Stimulated activated CD8-positive, alpha-beta memory T cell treated with anti-CD3 and anti-CD28 coated beads, Interleukin-2, amount 100 ng/mL, for 48 hours (primary cell): ENCODE measurements around the gene DGKI.

Source experiments
- DNase-seq, 2 donors: peaks; one replicate each; pipeline ENCODE4 v3.0.0-alpha.2; 2020; ENCODE audit warnings: low read depth in 2 of 2

The DGKI gene

DNA sequence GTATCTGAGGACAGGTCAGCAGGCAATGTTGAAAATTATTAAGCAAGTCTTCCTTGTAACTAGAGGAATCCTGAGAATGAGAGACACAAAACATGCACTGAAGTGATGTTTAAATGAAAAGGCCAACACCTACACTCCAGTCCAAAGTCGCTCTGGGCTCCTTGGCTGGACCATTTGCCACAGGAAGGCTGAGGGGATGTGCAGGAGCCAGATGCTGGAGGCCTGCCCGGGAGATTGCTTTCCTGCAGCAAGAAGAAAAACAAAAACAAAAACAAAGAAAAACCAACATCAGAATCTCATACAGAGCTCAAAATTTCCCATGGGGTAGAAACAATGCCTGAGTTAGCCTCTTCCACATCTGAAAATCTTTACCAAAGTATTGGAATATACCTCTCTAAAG, 157.0 kb downstream of the DGKI start:
- DNase-seq: no peak

DNA sequence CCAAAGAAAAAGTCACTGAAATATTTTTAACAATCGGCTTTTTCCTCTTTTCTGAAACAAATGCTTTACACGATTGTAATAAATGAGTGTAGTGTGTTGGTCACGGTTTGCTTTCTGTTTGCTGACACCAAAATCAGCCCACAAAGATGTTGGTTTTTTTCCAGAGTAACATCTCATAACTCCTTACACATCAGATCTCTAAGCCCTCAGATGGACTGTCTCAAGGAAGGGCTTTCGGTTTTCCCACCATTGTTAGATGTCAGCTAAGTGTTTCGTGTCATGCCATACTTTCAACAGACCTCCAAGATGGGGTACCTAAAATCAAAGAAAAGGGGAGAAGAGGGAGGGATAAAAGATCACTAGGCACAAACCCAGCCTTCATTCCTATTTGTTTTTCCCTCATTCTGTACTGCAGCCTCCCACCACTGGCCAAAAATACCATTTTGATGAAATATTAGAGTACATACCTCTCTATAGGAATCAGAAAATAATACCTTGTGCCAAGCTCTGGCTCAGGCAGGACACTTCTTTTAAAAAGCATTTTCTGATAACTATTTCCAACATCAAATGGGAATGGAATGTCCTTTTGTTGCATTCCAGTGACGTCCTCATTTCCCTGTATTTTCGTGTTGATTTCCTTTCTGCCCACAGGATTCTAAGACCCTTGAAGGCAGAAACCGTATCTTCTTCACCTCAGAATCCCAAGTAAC, 159.1 kb downstream of the DGKI start:
- no peak for DNase-seq

DNA sequence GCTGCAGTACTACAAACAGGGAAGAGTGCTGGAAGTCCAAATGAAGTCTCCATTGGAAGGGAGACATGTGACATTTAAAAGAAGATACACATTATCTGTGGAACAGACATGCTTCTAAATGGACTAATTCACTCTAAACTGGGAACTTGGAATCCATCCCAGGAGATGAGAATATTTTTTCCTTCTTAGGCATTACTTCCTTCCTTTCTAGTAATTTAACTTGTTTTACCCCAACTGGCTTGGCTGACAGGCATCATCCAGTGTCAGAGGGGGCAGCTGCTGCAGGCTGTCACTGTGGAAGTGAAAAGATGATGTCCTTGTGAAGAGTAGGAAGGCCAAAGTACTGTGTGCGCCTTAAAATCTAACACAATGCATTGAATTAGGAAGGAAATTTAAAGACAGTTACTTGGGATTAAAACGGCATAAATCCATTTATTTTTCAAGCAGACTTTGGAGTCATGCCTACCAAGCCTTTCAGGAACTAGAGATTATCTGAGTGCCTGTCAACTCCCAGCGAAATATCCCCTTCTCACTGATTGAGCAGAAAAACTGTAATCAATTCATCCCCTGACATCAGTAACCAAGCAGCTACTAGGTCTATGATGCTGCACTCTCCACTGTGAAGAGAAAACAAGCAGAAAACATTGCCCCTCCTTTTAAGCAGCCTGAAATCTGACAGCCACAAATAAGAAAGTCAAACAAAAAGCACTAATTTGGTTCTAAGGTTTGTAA, 161.2 kb downstream of the DGKI start:
- no peak for DNase-seq

DNA sequence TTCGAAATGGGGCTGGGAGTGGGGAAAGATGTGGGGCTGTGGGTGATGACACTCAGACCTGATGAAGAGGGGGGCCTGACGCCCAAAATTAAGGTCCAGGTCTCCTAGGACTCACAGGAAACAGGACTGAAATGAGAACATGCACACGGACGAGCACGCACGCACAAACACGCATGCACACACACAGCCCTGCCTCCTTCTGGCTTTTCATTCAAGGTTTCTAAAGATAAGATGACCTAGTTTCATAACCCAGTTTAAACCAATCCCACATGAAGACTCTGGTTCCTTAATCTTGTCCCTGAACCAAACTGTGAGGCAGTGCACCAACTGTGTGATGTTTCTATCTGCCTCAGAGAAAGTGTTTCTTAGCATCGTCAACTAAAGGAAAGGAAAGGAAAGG, 162.0 kb downstream of the DGKI start:
- no peak for DNase-seq

DNA sequence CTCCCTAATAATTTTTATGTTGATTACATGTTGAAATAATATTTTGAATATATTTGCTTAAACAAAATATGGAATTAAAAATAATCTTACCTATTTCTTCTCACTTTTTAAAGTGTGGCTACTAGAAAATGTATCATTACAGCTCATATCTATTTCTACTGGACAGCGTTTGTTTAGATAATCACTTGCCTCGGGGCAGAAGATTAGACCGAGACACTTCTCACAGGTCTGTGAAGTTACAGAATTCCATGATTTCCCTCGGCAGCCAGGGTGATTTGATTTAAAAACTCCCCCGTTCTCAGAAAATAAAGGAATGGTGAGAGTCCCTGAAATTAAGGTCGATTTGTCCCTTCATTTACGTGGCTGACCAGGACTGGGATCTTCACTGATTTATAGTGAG, 162.5 kb downstream of the DGKI start:
- DNase-seq: no peak

DNA sequence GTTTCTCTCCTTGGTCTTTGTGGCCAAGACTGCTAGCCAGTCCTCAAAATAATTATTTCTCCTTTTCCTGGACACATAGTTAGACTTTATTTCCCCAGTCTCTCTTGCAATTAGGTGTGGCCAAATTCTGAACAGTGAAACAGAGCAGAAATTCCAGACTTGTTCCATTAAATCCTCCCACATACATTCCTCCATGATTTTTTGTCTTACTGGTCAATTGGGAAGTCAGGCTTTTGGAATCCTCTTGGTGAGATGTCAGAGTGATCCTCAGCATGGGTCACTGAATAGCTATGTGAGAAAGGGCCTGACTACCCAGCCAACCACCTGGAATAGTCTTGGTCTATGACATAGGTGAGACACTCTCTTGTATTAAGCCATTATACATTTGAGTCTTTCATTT, 164.2 kb downstream of the DGKI start:
- no peak for DNase-seq

DNA sequence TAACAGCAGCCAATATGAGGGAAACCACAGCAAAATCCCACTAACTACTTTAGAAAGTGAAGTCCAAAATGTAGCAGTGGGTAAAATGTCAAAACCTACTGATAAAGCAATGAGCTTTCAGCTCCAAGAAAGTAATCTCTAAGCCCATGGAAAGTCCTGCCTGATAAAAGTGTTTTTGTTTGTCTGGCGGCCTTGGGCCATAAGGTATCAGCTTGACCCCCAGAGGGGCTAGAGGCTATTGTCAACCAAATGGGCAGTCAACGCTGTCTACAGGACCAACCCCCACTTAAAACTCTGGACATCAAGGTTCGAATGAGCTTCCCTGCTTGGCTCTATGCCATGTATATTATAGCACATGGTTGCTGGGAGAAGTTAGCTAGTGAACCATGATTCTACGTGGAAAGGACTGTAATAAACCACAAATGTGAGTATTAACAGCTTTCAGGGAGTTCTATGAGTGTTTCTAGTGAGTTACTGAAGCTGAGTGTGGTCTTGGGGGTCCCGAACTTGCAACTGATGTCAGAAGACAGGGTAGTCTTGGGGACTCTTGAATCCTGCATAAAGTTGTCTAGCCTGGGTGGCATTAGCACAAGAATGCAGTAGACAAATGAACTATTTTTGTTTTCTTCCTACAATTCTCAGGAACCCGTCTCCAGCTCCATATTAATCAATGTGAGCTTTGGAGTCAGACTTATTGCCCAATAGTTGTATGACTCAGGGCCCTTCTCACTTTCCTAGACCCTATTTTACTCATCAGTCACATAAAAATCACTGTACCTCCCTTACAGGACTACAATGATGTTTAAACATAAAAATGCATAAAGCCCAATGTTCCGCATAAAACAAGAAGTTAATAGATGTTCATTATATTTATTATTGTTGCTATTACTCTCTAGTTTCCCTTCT, 164.9 kb downstream of the DGKI start:
- DNase-seq: no peak

DNA sequence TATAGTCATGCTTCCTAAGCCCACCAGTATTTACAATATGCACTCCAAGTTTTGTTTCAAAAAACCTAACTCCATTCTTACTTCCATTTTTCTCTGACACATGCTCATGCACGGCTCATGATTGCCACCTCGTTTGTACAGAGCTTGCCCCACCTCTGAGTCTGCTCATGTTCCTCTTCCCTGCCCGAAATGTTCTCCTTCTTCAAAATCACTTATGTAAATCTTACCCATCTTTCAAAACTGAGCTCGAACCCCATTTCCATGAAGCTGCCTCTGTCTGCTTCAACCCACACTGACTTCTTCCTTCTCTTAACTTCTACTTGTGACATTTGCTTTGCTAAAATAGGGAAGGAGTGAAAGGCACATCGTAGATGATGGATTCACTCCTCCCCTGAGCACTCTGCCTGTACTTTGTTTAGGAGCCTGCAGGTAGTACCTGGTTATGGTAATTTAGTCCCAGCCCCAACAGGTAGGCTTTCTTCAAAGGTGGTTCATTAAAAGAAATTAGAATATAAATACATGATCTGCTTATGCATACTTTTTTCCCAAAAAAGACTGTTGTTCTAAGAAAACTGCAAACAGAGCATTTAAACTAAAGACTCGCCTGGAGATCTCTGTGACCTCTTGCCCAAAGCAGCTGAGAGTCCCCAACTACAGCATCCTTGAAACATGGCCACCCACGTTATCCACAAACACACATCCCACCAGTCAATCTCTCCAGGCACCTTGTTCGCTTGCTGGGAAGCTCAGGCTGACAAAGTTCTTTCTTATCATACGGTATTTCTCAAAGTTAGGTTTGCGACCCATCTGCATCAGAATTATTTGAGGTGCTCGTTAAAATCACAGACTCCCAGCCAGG, 172.0 kb downstream of the DGKI start:
- DNase-seq: no peak

DNA sequence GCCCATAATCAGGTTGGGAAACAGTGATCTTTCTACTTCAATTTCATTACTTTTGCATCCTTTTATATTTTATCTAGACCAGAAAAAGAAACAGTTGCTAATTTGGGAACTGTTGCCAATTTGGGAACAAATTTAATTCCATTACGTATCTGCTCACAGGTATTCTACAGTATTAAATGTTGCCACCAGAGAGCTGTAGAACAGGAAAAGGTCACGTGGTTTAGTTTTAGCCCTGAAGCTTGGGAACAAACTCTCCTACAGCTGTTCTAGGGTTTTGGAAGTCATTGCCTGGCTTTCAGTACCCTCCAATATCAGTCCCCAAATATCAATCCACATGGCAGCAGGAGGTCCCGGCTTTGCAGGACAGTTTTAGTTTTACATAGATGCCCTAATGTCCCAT, 172.7 kb downstream of the DGKI start:
- no peak for DNase-seq

DNA sequence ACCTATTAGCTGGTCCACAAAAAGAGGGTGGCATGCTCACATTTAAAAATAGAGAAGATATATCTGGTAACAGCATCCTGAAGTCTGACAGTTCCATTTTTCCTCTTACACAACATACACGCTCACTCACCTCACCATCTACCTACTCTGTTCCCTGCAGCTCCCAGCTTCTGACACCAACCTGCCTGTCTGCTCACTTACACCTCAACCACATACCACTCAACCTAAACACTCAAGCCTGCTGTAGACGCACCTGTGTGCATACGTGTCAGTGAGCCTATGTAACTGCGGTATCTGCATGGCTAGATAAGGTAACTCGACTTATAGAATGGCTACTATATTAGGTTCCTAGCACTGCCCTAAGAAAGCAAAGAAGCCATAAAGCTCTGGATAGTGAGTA, 174.9 kb downstream of the DGKI start:
- no peak for DNase-seq

DNA sequence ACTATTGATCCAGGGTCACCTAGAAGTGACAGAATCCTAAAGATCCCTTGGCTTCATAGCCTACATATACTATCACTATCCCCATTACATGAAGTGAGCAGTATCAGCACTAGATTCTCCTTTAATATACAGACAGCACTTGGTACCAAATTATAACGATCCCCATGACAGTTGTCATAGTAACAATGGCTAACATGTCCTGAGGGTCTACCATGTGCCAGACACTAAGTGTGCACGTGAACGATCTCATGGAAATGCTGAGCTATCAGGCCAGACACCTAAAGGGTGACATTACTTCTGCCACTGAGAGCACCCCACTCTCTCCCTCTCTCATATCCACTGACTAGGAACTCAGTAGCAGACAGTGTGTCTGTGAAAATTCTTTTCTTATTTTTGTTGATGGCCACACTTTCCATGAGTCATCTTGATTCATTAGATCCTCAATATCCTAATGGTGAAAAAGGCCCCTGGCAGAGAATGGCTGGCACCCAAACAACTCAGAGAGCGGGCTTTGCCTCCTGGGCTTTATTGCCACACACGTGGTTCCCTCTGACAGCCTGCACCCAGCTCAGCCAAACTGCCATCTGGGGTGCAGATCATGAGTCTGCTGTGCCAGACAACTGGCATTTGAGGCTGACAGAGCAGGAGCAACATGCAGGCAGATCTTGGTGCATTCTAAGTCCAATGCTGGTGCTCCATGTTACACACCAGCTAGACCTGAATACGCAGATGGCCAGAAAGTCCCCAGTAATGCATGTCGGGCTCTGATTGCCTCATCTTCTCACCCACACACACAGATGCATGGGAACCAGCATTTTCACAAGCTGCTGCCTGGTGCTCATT, 176.3 kb downstream of the DGKI start:
- DNase-seq: no peak

DNA sequence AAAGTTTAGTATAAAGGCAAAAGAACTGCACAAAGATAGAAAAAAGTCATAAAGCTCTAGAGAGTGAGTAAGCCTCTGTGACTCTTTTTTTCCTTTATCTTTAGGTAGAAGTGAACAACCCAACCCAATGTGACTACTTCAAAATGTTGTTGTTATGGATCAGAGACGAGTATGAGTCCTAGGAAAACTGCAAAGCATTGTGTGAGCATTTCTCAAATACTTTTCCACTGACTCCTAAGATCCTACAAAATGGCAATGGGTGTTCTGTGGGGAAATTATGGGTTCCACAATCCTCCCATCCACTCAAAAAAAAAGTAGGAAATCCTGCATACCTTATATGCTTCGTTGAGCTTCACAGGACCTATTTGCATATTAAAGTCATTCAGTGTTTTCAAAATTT, 177.1 kb downstream of the DGKI start:
- no peak for DNase-seq

DNA sequence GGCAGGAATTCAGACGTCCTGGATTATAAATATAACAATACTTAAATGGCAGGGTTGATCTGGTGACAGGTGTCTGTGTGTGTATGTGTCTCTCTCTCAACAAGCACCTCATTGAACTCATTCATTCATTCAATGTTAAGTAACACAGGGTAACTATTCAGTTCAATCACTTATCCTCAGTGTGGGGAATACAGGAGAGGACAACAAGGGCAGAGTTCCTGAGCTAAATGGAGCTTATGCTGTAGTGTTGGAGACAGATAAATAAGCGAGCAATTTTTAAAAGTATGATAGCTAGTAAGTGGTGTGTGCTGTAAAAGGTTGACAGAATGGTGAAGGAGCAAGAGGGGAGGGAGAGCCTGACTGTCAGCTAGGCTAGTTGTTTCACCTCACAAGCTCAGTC, 178.4 kb downstream of the DGKI start:
- DNase-seq: no peak

DNA sequence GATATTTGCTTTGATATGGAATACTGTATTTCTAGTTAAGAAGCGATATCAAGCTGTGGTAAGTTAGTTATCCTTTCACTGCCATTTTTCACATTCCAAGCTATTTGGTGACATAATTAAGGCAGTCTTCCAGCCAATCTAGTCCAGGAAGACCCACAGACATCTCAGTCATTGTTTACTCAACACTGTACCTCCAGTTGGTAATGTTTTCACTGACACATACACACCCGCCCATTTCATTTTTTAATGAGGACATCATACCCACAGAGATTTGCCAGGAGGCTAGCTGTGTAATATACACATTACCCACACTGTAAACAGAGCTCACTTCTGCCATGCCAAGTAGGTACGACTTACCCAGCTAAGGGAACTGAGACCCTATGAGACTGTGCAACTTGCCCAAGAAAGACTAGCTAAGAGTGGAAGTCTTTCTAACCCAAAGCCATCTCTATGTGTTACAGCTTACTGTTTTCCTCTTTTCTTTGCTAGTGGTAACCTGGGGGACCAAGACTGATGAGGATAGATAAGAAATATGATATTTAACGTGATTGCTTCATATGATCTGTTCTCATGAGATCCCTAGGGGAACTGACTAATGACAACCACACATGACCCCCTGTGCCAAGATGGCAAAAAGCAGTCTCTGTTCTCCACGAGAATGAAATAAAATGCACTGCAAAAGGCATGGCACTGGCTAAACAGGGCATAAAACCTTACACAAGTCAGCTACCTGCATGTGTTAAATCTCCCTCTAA, 179.0 kb downstream of the DGKI start:
- DNase-seq: no peak

DNA sequence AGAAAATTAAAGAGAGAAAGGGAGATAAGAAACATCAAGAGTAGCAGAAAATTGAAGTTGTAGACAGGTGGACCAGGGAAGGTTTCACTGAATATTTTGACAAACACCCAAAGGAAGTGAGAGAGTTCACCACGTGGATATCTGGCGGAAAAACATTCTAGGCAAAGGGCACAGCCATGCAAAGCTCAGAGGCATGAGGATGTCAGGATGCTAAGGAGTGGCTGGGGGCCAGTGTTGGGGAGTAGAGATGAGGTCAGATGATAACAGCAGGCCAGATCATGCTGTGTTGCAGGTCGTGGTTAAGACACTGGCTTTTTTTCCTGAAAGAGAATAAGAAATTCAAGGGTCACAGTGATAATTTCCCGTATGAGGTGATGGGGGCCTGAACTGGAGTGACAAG, 181.9 kb downstream of the DGKI start:
- DNase-seq: no peak

DNA sequence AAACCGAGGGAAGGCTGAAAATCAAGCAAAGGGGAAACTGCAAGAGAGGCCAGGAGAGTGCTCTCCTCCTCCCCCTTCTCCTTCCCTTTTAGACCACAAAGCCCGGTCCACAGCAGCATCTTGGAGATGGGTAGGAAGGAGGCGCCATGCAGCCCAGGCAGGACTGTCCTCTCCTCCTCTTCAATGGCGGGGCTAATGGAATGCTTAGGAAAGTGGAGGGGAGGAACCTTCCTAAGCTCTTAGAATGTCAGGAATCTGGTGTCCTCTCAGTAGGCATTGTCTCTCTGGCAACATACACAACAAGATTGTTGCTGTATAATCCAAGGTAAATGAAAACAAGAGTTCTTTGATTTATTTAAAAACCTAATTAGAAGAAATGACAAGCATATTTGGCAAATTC, 185.1 kb downstream of the DGKI start:
- DNase-seq: no peak

DNA sequence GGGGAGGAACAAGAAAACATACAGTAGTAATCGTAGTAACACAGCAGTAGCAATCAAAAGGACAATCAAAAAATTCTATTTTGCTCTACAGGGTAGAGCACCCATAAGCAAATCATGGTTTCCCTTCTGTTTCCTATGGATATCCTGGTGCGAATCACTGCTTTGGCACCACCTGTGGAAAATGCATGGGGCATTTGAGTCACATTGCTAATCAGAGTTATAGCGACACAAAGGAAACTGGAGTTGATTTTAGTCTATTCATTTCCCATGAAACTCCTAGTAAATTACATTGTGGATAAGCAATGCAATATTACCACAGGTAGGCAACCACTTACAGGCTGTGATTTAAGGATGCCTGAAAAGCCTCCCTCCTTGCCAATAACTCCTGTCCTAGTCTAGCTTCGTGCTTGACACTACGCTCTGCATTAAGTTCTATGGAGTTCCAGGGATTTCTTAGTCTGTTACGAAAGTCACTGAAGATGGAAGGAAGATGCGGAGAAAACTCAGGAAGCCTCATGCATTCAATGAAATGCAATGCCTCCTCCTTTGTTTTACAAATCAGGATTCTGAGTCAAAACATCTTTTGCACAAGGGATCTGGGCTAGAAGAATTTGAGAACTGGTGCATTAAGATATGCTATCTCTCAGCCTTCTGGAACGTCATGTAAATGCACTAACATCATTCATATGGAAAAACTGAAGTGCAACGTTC, 188.4 kb downstream of the DGKI start:
- DNase-seq: no peak

DNA sequence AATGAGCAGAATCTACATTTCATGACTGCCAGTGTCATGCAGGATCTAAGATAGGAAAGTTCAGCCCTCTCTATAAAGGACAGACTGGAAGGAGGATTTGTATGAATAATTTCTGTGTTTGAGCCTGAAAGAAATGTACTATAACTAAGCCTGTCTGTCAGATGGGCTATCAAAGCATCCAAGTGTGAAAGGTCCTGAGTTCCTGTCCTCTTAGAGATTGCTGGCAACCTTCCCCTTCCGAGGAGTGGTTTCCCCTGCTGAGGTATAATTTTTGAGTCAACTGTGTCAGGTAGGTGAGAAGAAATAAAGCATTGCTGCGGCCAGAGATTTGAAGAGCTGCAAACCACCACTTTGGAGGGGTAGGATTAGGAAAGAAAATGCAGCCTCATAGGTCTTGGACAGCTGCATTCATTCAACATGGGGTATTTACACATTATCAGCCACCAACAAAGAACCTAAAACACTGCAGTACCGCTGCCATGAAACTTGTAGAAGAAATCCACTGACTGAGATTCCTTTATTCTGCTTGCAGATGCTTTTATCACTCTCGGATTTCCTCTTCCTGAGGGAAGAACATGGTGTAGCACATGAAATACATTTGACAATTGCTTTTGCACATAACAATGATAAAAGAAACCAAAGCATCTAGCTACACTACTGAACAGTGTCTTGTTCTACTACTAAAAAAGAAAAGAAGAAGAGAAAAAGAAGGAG, 189.1 kb downstream of the DGKI start:
- no peak for DNase-seq

DNA sequence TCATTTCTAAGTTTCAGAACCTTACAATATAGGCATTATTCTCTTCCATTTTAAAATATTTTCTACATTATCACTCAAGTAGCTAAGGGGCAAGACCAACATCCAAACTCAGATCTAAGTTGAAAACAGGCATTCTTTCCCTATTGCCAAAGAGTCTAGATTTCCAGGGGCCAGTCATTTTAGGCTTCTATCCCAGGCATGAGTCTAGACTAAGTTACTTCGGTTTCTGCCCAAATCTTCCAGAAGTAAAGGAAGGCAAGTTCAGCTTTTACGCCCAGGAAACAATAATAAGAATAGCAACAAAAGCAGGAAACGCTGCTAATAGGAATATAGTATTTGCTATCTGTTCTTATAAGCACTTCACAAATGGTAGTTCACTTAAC, 189.9 kb downstream of the DGKI start:
- DNase-seq: no peak
